IMR-90 (cell line): ENCODE measurements around the gene CAV2.

ENCODE experiments used
- BHLHE40 ChIP-seq: fragments of 150-350 bp; IDR thresholded peaks from 2 replicates; pipeline ENCODE4 v1.6.1; 2016; ENCODE audit warnings: mild to moderate bottlenecking, low read depth, low read length
- CEBPB ChIP-seq: IDR thresholded peaks from 2 replicates; pipeline ENCODE4 v1.6.1; 2012; ENCODE audit warnings: low read depth, low read length, improper control_type of control experiment
- CTCF ChIP-seq: conservative IDR thresholded peaks from 2 replicates; pipeline ENCODE4 v1.5.1; 2012; ENCODE audit warnings: mild to moderate bottlenecking, low read depth, low read length, improper control_type of control experiment
- FOS ChIP-seq: fragments of 150-350 bp; IDR thresholded peaks from 2 replicates; pipeline ENCODE4 v1.6.1; 2016; ENCODE audit warnings: low read depth, low read length
- MAFK ChIP-seq: IDR thresholded peaks from 2 replicates; pipeline ENCODE4 v1.6.1; 2012; ENCODE audit warnings: low read depth, low read length, improper control_type of control experiment
- MAZ ChIP-seq: IDR thresholded peaks from 2 replicates; pipeline ENCODE4 v1.6.1; 2012; ENCODE audit warnings: low read depth, mild to moderate bottlenecking, low read length, improper control_type of control experiment, moderate library complexity, borderline replicate concordance
- POLR2A ChIP-seq: IDR thresholded peaks from 2 replicates; pipeline ENCODE4 v1.6.1; 2012; ENCODE audit warnings: mild to moderate bottlenecking, low read depth, low read length
- RAD21 ChIP-seq: IDR thresholded peaks from 2 replicates; pipeline ENCODE4 v1.6.1; 2012; ENCODE audit warnings: low read length, improper control_type of control experiment
- RFX5 ChIP-seq: IDR thresholded peaks from 2 replicates; pipeline ENCODE4 v1.8.0; 2012; ENCODE audit warnings: low read depth, mild to moderate bottlenecking, low read length, moderate library complexity

- TF ChIP-seq POLR2A: no peak
- TF ChIP-seq MAZ: no peak
- peak; percentile 21; the same call in 1 of the 2 replicates for TF ChIP-seq RAD21
- TF ChIP-seq CTCF: peak; percentile 23; the same call in 1 of the 2 replicates
- TF ChIP-seq CEBPB: no peak
- TF ChIP-seq BHLHE40: no peak
- no peak for TF ChIP-seq RFX5
- TF ChIP-seq FOS: no peak
- TF ChIP-seq MAFK: no peak
Measured at GRCh38 chr7:116461500-116461899, 38.0 kb upstream of the CAV2 start.
